OCI-M2 (cell line): Measurements from ENCODE around the gene CHMP1B.

ENCODE experiments used
- DNase-seq: peaks from one replicate; lab custom pipeline; 2025; ENCODE audit not compliant: unreplicated experiment; lab: John Stamatoyannopoulos, UW

Gene CHMP1B

DNA sequence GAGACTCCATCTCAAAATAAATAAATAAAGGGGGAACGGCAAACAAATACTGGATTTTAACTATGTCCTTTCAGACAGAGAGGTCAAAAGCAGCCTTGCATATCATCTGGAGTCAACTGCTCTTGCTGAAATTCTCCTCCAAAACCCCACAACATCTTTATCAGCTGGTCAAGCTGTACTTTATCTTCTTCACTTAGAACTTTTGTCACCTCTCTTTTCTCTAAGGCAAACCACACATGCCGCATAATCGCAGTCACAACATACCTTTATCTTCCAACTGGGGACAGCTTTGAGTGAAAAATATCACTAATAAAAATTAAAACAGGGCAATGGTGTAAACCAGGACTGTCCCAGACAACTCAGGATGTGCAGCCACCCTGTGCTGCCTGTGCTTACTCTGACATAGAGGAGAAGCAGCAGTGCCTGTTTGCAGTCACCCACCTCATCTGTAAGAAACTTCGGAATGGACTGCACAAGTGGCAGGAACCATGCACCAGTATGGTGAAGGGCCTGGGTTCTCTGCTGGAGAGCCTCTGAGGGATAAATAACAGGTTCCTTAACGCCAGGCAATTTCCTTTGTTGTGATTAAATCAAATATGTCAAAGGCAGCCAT lies 50.7 kb downstream of the CHMP1B start:
- DNase-seq, result no peak

DNA sequence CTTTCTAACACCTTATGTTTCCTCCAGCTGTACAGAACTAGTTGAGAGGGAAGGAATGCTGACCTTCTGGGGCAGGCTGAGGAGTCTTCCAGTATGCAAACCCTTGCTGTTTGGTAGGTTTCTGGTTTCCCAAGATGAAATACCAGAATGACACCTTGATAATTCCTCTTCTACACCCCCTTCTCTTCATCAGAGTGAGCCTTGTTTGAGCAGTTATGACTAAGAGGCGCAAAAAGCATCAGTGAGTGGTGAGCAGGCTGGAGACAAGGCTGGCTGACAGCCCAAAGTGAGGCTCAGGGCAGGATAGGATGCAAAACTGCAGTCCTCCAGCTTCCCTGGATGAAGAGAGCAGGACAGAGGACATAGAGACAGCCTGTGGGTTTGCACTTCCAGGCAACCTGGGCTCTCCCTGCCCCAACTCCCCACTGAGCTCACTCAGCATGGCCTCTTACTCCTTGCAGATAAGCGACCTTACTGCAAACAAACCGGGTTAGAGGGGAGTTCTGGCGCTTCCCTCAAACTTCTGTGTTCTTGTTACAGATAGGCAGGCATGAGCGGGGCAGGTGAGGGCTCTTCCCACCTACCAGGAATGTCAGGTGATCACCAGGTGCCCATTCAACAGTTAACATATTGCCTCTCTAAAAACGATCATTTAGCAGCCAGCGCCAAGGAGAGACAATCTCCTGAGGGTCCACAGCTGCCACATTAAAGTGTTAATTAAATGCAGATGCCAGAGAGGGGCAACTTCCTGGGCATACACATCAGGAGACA lies 51.5 kb downstream of the CHMP1B start:
- no peak for DNase-seq
